ENCODE data around the gene EML4.
"Not testable (repeated sequence)": the region's sequence is repeated elsewhere in the genome, so short reads cannot be mapped to it uniquely, and the experiment has no call there.

The EML4 gene

GRCh38 chr2:42267530-42267929 is 98.4 kb downstream of the EML4 start:
- H3K27ac ChIP-seq, result no peak overlapping the region

GRCh38 chr2:42268528-42269151 is 99.5 kb downstream of the EML4 start:
- Histone ChIP-seq H3K27ac (no peak overlapping the region), H3K4me3 (no peak overlapping the region), H3K9me3 (ENCODE audit: low read depth, low read length) (no peaks in the 10 kb centered on the region), H3K9ac (ENCODE audit: insufficient read length) (no peak overlapping the region), H3K36me3 (ENCODE audit: insufficient read depth, low read length) (no peaks in the 10 kb centered on the region)
- no peak for TF ChIP-seq FOXP2 (optimal IDR thresholded peaks at IDR 0.05; ENCODE audit: control extremely low read depth, extremely low read length, insufficient read depth)
- no peak for TF ChIP-seq EZH2 (IDR thresholded peaks at IDR 0.05)
- TF ChIP-seq POLR2AphosphoS5 (IDR thresholded peaks at IDR 0.05; ENCODE audit: borderline replicate concordance, low read depth, low read length), result no peak
- no peak for DNase-seq (ENCODE audit: low read depth, low spot score)

More at GRCh38 chr2:42267530-42267929, 98.4 kb downstream of the EML4 start:
- DNase-seq (ENCODE audit: low read depth, low spot score), result no peak
- Histone ChIP-seq H3K9ac (ENCODE audit: insufficient read length) (no peak overlapping the region), H3K36me3 (ENCODE audit: insufficient read depth, low read length) (peaks cover 3% of the 10 kb centered on the region; the same call in 1 of the 2 replicates), H3K9me3 (ENCODE audit: low read depth, low read length) (no peaks in the 10 kb centered on the region), H3K4me3 (no peak overlapping the region)
- TF ChIP-seq FOXP2 (optimal IDR thresholded peaks at IDR 0.05; ENCODE audit: control extremely low read depth, extremely low read length, insufficient read depth) (no peak), POLR2AphosphoS5 (IDR thresholded peaks at IDR 0.05; ENCODE audit: borderline replicate concordance, low read depth, low read length) (no peak), EZH2 (IDR thresholded peaks at IDR 0.05) (no peak)

GRCh38 chr2:42270757-42271156 is 101.6 kb downstream of the EML4 start:
- Histone ChIP-seq H3K36me3 (ENCODE audit: insufficient read depth, low read length) (no peaks in the 10 kb centered on the region), H3K27ac (no peak overlapping the region), H3K4me3 (no peak overlapping the region), H3K9me3 (ENCODE audit: low read depth, low read length) (no peaks in the 10 kb centered on the region), H3K9ac (ENCODE audit: insufficient read length) (no peak overlapping the region)
- DNase-seq (ENCODE audit: low read depth, low spot score), result no peak
- no peak for TF ChIP-seq FOXP2 (optimal IDR thresholded peaks at IDR 0.05; ENCODE audit: control extremely low read depth, extremely low read length, insufficient read depth)
- no peak for TF ChIP-seq EZH2 (IDR thresholded peaks at IDR 0.05)
- no peak for TF ChIP-seq POLR2AphosphoS5 (IDR thresholded peaks at IDR 0.05; ENCODE audit: borderline replicate concordance, low read depth, low read length)

- not testable (repeated sequence) for H3K27ac ChIP-seq; H3K36me3 ChIP-seq (ENCODE audit: insufficient read depth, low read length); H3K9ac ChIP-seq (ENCODE audit: insufficient read length); DNase-seq (ENCODE audit: low read depth, low spot score); H3K9me3 ChIP-seq (ENCODE audit: low read depth, low read length); H3K4me3 ChIP-seq
These were observed 102.1 kb downstream of the EML4 start for GRCh38 chr2:42271246-42271645.

DNA sequence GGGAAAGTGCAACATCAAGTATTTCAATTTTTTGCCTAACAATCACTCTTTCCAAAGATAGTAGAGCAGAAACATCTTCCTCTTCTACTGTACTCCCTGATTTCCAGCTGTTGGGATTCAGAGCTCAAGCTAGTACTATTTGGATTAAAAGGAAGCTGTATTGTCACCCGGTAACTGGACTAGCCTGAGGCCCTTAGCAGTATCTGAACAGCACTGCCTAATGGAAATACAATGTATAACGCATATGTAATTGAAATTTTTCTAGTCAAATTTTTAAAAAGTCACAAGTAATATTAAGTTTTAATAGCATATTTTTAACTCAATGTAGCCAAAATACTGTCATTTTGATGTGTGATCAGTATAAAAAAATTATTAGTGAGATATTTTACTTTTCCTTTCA is 105.7 kb downstream of the EML4 start:
- Histone ChIP-seq H3K9ac (ENCODE audit: insufficient read length) (no peak overlapping the region), H3K36me3 (ENCODE audit: insufficient read depth, low read length) (no peaks in the 10 kb centered on the region), H3K4me3 (no peak overlapping the region), H3K27ac (no peak overlapping the region), H3K9me3 (ENCODE audit: low read depth, low read length) (no peaks in the 10 kb centered on the region)
- DNase-seq (ENCODE audit: low read depth, low spot score), result no peak
- TF ChIP-seq EZH2 (IDR thresholded peaks at IDR 0.05) (no peak), FOXP2 (optimal IDR thresholded peaks at IDR 0.05; ENCODE audit: control extremely low read depth, extremely low read length, insufficient read depth) (no peak), POLR2AphosphoS5 (IDR thresholded peaks at IDR 0.05; ENCODE audit: borderline replicate concordance, low read depth, low read length) (no peak)

GRCh38 chr2:42281416-42282081 is 112.4 kb downstream of the EML4 start:
- Histone ChIP-seq H3K9ac (ENCODE audit: insufficient read length) (no peak overlapping the region), H3K9me3 (ENCODE audit: low read depth, low read length) (no peaks in the 10 kb centered on the region), H3K4me3 (no peak overlapping the region), H3K36me3 (ENCODE audit: insufficient read depth, low read length) (peaks cover 28% of the 10 kb centered on the region), H3K27ac (no peak overlapping the region)
- DNase-seq (ENCODE audit: low read depth, low spot score), result no peak
- no peak for TF ChIP-seq POLR2AphosphoS5 (IDR thresholded peaks at IDR 0.05; ENCODE audit: borderline replicate concordance, low read depth, low read length)
- TF ChIP-seq EZH2 (IDR thresholded peaks at IDR 0.05), result no peak

DNA sequence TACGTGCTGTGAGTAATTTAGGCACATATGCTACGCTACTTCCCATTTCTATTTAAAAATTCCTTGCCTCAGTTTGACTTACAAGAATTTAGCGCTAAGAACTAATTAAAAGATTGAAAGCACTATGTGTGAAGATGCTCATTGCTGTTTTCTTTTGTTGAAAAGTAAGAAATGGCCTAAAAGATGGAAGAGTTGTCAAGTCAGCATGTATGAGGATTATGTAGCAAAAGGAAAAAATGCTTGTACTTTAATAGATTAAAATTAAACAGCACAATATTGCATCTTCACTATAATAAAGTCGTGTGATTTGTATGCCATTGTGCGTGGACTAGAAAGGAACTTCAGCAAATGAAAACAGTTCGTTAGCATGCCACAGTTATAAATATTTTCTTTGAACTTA is 114.9 kb downstream of the EML4 start:
- DNase-seq (ENCODE audit: low read depth, low spot score), result no peak

DNA sequence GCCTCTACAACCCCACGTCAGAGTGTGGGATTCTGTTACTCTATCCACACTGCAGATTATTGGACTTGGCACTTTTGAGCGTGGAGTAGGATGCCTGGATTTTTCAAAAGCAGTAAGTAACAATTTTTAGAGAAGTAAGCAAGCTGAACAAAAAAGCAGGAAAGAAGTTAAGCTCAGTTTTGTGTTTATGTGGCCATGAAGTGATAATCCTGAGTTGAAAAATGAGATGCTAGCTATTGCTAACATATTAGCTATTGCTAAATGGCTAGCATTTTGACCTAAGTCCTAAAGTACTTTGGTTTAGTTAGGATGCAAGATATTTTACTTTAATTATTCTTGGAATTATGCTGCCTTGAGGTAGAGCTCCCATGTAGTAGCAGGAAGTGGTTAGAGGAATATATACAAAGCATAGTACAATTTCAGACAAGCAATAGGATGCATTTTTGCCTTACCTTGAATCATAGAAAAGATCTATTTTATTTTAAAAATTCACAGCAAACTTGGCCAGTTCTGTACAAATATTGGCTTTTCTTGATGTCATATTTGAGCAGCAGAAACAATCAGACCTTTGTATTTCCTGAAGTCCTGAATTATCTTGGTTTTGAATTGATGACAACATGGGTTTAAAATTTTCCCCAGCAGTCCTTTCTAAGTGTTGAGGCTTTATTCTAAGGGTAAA is 117.3 kb downstream of the EML4 start:
- no peak overlapping the region for H3K27ac ChIP-seq
- H3K9ac ChIP-seq (ENCODE audit: insufficient read length), result no peak overlapping the region
- no peak overlapping the region for H3K4me3 ChIP-seq
- no peak for DNase-seq (ENCODE audit: low read depth, low spot score)
- TF ChIP-seq EZH2 (IDR thresholded peaks at IDR 0.05) (no peak), FOXP2 (optimal IDR thresholded peaks at IDR 0.05; ENCODE audit: control extremely low read depth, extremely low read length, insufficient read depth) (no peak), POLR2AphosphoS5 (IDR thresholded peaks at IDR 0.05; ENCODE audit: borderline replicate concordance, low read depth, low read length) (no peak)
- peaks cover 38% of the 10 kb centered on the region for H3K36me3 ChIP-seq (ENCODE audit: insufficient read depth, low read length)
- no peaks in the 10 kb centered on the region for H3K9me3 ChIP-seq (ENCODE audit: low read depth, low read length)

More for the DNA sequence above, 114.9 kb downstream of the EML4 start:
- Histone ChIP-seq H3K4me3 (no peak overlapping the region), H3K36me3 (ENCODE audit: insufficient read depth, low read length) (peaks cover 40% of the 10 kb centered on the region), H3K9ac (ENCODE audit: insufficient read length) (no peak overlapping the region), H3K27ac (no peak overlapping the region), H3K9me3 (ENCODE audit: low read depth, low read length) (no peaks in the 10 kb centered on the region)
- no peak for TF ChIP-seq POLR2AphosphoS5 (IDR thresholded peaks at IDR 0.05; ENCODE audit: borderline replicate concordance, low read depth, low read length)
- no peak for TF ChIP-seq EZH2 (IDR thresholded peaks at IDR 0.05)
- TF ChIP-seq FOXP2 (optimal IDR thresholded peaks at IDR 0.05; ENCODE audit: control extremely low read depth, extremely low read length, insufficient read depth), result no peak

Measured in SK-N-MC (cell line).